GM19324 (cell line): Measurements from ENCODE around the gene CHIC1.
"Not testable (repeated sequence)": the region's sequence is repeated elsewhere in the genome, so short reads cannot be mapped to it uniquely, and the experiment has no call there.

Experiments used
- ATAC-seq: cut with Tn5 transposase; IDR thresholded peaks from one replicate; pipeline ENCODE4 v1.9.1; 2021; ENCODE audit warnings: mild to moderate bottlenecking, moderate library complexity; ENCODE audit not compliant: unreplicated experiment, low FRiP score

The CHIC1 gene

GRCh38 chrX:73562984-73563737 lies at the start of gene CHIC1:
CHIC1 (plus strand) TSS chrX:73563197; CDS start chrX:73563285, 88 bp downstream.
- ATAC-seq: peak; percentile 61

DNA sequence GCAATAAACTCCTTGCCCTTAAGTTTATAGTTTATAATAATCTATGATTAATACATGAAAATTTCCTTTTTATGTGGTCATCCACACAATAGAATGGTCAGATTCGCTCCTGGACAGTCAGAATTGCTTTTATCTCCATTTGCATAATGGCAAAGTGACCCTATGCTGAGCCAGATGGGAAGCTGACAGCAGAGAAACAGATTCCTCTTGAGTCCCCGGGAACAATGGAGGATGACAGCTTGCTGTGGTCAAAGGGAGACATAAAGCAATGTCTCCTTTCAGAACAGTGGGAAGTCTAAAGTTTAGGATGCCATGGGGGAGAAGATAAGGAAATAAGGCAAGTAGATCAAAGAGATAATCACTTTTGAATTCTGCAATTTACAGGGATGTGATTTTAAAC lies 40.2 kb upstream of the CHIC1 start:
- not testable (repeated sequence) for ATAC-seq

GRCh38 chrX:73524906-73525305 lies 38.1 kb upstream of the CHIC1 start:
- no peak for ATAC-seq

GRCh38 chrX:73525928-73526690 lies 36.9 kb upstream of the CHIC1 start:
- ATAC-seq: no peak

DNA sequence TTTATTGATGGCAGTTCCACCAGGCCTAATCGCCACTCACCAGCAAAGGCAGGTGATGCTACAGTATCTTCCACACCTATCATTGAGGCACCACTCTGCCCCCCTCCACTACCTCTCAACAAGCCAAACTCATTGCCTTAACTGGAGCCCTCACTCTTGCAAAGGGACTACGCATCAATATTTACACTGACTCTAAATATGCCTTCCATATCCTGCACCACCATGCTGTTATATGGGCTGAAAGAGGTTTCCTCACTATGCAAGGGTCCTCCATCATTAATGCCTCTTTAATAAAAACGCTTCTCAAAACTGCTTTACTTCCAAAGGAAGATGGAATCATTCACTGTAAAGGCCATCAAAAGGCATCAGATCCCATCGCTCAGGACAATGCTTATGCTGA lies 31.3 kb upstream of the CHIC1 start:
- not testable (repeated sequence) for ATAC-seq

DNA sequence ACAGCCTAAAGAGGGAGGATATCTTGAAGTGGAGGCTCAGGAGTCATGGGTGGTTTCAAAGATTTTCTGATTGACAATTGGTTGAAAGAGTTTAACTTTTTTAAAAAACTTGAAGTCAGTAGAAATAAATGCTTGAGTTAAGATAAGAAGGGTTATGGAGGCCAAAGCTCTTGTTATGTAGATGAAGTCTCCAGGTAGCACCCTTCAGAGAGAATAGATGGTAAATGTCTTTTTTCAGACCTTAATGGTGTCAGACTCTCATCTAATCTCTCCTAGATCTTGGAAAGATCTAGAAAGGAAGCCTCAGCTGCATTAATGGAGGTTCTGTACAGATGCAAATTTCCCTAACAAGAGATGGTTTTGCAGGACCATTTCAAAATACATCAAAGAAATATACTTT lies 6.8 kb upstream of the CHIC1 start:
- ATAC-seq: no peak

GRCh38 chrX:73561801-73562200 lies 1.2 kb upstream of the CHIC1 start:
- no peak for ATAC-seq

DNA sequence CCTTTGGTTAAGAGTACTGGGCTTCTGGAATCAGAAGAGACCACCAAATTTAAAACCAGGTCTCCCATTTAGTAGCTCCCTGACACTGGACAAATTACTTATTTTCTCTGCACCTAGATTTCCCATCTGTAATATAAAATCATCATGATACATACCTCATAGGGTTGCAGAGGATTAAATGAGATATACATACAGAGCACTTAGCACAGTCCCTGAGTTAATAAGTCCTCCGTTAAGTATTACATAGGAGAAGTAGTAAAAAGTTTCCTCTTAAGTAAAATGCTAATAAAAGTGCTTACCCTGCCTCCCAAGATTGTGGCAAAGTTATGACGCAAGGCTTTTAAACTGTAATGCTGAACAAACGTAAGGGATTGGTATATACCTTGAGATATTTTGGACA lies 539 bp upstream of the CHIC1 start:
- ATAC-seq: peak; percentile 11

DNA sequence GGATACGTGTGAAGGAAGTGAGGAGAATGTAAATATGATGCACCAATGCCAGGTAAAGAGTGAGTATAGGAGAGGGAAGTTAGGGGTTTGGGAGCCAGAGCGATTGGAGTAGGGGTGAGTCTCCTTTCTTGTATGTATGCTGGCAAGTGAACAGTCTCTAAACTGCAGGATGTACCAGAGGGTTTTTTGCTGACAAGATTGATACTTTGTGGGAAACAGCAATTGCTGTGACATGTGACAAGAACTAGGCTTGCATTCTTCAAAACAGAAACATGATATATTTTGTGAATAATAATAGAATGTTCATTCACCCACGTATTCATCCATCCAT lies 706 bp downstream of the CHIC1 start:
- ATAC-seq: peak; percentile 28

DNA sequence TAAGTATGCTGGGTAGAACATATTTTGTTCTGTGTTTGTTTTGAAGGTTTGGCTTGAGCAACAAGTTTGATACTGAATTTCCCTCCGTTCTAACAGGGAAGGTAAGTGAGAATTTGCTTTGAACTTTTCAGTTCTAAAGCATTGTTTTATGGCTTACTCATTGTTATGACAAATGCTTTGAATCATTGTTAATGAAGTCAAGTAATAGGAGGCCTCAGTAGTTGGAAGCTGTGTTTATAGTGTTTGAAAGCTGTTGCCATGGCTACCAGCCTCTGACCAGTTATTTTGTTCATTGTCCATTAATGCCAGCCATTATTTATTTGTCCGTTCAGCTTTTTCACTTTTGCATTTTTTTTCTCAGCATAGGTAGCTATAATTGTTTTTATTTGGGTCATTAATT lies 14.4 kb downstream of the CHIC1 start:
- ATAC-seq: no peak

GRCh38 chrX:73581002-73581628 lies 18.1 kb downstream of the CHIC1 start:
- no peak for ATAC-seq

- not testable (repeated sequence) for ATAC-seq
Measured at GRCh38 chrX:73597758-73598157, 34.8 kb downstream of the CHIC1 start.

DNA sequence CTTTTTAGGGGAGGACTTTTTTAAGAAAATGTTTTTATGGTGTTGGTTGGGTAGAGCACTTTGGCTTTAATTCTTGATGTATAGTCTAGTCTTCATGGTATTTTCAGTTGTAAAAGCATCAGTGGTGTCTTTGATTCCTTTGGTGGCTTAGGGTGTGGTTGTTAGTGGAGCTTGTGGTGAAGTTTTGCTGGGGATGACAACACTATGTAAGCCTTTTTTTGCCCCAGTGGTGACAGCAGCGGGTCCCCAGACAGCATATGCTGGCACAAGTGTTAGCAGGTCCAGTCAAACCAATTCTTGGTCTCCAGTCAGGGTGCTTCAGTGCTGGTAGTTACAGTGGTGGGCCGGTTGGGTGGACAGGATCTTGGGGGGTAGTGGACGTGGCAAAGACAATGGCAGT lies 52.0 kb downstream of the CHIC1 start:
- no peak for ATAC-seq

GRCh38 chrX:73641669-73642068 lies 78.7 kb downstream of the CHIC1 start:
- not testable (repeated sequence) for ATAC-seq

DNA sequence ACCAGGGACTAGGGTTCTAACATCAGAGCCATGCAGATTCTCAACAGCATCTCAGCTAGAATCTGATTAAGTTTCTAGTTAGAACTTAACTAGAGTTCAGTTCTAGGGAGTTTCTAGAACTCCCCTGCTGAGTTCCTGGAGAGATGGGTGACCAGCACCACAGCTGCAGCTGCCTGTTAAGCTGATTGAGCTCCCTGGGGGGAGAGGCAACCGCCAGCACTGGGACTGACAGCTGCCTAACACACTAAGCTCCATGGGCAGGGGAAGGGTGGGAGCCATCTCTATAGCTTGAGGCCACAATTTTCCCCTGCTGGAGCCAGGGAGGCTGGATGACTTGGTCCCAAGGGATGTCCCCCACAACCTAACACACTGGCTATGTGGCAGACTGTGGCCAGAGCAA lies 84.2 kb downstream of the CHIC1 start:
- no peak for ATAC-seq

- no peak for ATAC-seq
Measured at GRCh38 chrX:73647632-73648322, 84.8 kb downstream of the CHIC1 start.

DNA sequence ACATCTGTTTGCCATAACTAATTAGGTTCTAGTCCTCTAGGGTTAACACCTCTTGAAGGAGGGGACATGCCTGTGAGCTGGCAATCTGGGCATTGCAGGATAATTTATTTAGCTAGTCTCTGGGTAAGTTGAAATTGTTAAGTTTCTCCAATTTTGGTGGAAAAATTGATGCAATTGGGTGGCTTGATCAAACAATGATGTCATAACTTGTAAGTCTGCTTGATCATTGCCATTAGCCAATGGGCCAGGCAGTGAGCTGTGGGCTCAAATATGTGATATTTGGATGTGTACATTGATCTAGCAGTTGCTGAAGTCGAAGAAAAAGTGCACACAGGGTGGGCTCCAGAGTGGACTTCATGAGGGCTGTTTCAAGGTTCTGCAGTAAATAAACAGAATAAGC lies 98.3 kb downstream of the CHIC1 start:
- not testable (repeated sequence) for ATAC-seq

- no peak for ATAC-seq
Measured at GRCh38 chrX:73668779-73669178, 105.8 kb downstream of the CHIC1 start.

GRCh38 chrX:73681408-73681807 lies 118.4 kb downstream of the CHIC1 start:
- no peak for ATAC-seq

- ATAC-seq: no peak
Measured at GRCh38 chrX:73683236-73683859, 120.4 kb downstream of the CHIC1 start.
